WTC11 (cell line): ENCODE measurements around the gene SUPT3H.

Source experiments
- ATF1 ChIP-seq: sonication (generic); formaldehyde crosslinking; IDR thresholded peaks from 2 replicates; pipeline ENCODE4 v1.8.1; 2023; ENCODE audit warnings: mild to moderate bottlenecking, moderate library complexity, missing genetic modification reagents
- CTCF ChIP-seq: fragments of 200-600 bp; IDR thresholded peaks from 2 replicates; pipeline ENCODE4 v1.8.0; 2022; ENCODE audit warnings: antibody characterized with exemption
- E2F1 ChIP-seq: sonication (generic); formaldehyde crosslinking; IDR thresholded peaks from 2 replicates; pipeline ENCODE4 v1.8.0; 2022; ENCODE audit warnings: mild to moderate bottlenecking, missing genetic modification reagents
- MAX ChIP-seq: sonication (generic); formaldehyde crosslinking; IDR thresholded peaks from 2 replicates; pipeline ENCODE4 v1.8.0; 2022; ENCODE audit warnings: mild to moderate bottlenecking, missing genetic modification reagents
- MLX ChIP-seq: sonication (generic); formaldehyde crosslinking; IDR thresholded peaks from 2 replicates; pipeline ENCODE4 v1.8.1; 2023; ENCODE audit warnings: mild to moderate bottlenecking, missing genetic modification reagents, moderate library complexity
- NFYB ChIP-seq: sonication (generic); formaldehyde crosslinking; conservative IDR thresholded peaks from 2 replicates; pipeline ENCODE4 v1.8.0; 2022; ENCODE audit warnings: low read depth, missing genetic modification reagents
- NR2C2 ChIP-seq: sonication (generic); formaldehyde crosslinking; IDR thresholded peaks from 2 replicates; pipeline ENCODE4 v1.8.0; 2022; ENCODE audit warnings: mild to moderate bottlenecking, missing genetic modification reagents
- RELA ChIP-seq: sonication (generic); formaldehyde crosslinking; IDR thresholded peaks from 2 replicates; pipeline ENCODE4 v1.8.1; 2022; ENCODE audit warnings: missing genetic modification reagents, mild to moderate bottlenecking, borderline replicate concordance
- ZNF121 ChIP-seq: sonication (generic); formaldehyde crosslinking; IDR thresholded peaks from 2 replicates; pipeline ENCODE4 v1.8.0; 2023; ENCODE audit warnings: missing genetic modification reagents
- ZNF232 ChIP-seq: sonication (generic); formaldehyde crosslinking; IDR thresholded peaks from 2 replicates; pipeline ENCODE4 v1.8.0; 2022; ENCODE audit warnings: mild to moderate bottlenecking, missing genetic modification reagents
- ZNF416 ChIP-seq: fragments of 250-450 bp; sonication (Bioruptor Pico); IDR thresholded peaks from 2 replicates; pipeline ENCODE4 v1.9.0; 2021; ENCODE audit warnings: mild to moderate bottlenecking, inconsistent platforms

GRCh38 chr6:45155341-45155894, 222.3 kb downstream of the SUPT3H start:
- TF ChIP-seq ZNF121 (CRISPR knock-in tag) (no peak), CTCF (no peak), RELA (CRISPR knock-in tag) (no peak), NR2C2 (CRISPR knock-in tag) (no peak), NFYB (CRISPR knock-in tag) (no peak), MLX (CRISPR knock-in tag) (no peak), ZNF416 (CRISPR knock-in tag) (no peak), ZNF232 (CRISPR knock-in tag) (no peak), E2F1 (CRISPR knock-in tag) (no peak), ATF1 (CRISPR knock-in tag) (no peak), MAX (CRISPR knock-in tag) (no peak)
